LNCaP clone FGC (cell line): ENCODE data around the gene FBXL3.

Source experiments
- DNase-seq: peaks from one replicate; pipeline ENCODE4 v3.0.0-alpha.2; 2011; ENCODE audit warnings: low read depth
- H3K4me3 ChIP-seq: 2 replicates; pipeline ENCODE4 v1.5.1; 2011; ENCODE audit warnings: mild to moderate bottlenecking, low read depth, low read length, control low read depth
- TF ChIP-seq, protein P1 (sequence below): IDR thresholded peaks from 2 replicates; pipeline ENCODE4 v1.5.1; 2012; ENCODE audit warnings: mild to moderate bottlenecking; ENCODE audit not compliant: control insufficient read depth, insufficient read depth; ENCODE audit errors: extremely low read depth

FBXL3 gene

GRCh38 chr13:77056382-77056781, 29.4 kb upstream of the FBXL3 start:
- TF ChIP-seq, protein P1, sequence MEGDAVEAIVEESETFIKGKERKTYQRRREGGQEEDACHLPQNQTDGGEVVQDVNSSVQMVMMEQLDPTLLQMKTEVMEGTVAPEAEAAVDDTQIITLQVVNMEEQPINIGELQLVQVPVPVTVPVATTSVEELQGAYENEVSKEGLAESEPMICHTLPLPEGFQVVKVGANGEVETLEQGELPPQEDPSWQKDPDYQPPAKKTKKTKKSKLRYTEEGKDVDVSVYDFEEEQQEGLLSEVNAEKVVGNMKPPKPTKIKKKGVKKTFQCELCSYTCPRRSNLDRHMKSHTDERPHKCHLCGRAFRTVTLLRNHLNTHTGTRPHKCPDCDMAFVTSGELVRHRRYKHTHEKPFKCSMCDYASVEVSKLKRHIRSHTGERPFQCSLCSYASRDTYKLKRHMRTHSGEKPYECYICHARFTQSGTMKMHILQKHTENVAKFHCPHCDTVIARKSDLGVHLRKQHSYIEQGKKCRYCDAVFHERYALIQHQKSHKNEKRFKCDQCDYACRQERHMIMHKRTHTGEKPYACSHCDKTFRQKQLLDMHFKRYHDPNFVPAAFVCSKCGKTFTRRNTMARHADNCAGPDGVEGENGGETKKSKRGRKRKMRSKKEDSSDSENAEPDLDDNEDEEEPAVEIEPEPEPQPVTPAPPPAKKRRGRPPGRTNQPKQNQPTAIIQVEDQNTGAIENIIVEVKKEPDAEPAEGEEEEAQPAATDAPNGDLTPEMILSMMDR, result no peak
- no peak for DNase-seq
- no peak overlapping the region for H3K4me3 ChIP-seq

- H3K4me3 ChIP-seq, result no peak overlapping the region
- TF ChIP-seq, protein P1, result no peak
- peak; percentile 86 for DNase-seq
These were observed 28.2 kb upstream of the FBXL3 start for GRCh38 chr13:77055158-77055557.

DNA sequence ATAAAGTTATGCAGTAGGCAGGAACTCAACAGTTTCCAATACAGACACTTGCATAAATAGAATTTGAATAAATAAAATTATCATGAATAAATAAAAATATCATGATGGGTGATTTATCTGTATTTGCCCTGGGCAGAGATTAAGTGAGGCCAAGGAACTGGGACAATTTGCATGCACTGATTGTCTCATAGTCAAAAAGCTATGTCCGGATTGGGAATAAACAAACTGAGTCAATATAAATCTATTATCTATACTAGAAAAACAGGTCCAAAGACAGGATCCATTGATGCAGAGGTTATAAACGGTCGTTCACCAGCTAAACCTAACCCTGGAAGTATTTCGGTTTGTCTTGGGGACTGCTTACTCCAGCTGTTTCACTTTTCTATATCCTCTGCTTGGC, 26.2 kb upstream of the FBXL3 start:
- no peak overlapping the region for H3K4me3 ChIP-seq

GRCh38 chr13:77048681-77049080, 21.7 kb upstream of the FBXL3 start:
- TF ChIP-seq, protein P1, result no peak
- no peak for DNase-seq
- no peak overlapping the region for H3K4me3 ChIP-seq

More for the DNA sequence above, 26.2 kb upstream of the FBXL3 start:
- TF ChIP-seq, protein P1, result no peak
- DNase-seq, result peak; percentile 71

DNA sequence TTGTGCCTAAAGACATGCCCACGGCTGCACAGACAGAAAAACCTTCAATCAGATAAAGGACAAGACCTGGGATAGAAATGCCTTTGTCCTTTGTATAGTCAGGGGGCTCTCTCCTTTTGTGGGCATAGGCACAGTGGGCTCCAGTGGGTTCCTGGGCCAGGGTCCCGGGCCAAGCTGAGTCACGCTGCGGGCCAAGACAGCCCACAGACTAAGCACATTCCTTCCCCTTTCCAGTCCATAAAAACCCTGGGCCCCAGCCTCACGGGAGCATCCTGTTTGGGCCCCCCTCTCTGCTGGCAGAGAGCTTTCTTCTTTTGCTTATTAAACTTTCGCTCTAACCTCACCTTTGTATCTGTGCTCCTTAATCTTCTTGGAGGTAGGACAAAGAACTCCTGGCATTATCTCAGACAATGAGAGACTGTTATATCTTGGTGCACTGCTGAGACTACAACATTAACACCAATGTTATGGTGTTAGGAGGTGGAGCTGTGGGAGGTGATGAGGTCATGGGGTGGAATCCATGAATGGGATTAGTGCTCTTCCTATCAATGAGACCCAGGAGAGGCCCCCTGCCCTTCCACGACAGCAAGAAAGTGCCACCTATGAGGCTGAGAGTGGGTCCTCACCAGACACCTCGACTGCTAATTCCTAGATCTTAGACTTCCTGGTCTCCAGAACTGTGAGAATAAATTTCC, 20.8 kb upstream of the FBXL3 start:
- H3K4me3 ChIP-seq, result no peak overlapping the region
- DNase-seq, result no peak
- TF ChIP-seq, protein P1, result no peak

GRCh38 chr13:77042566-77043177, 15.7 kb upstream of the FBXL3 start:
- DNase-seq, result peak; percentile 80
- TF ChIP-seq, protein P1, result no peak
- no peak overlapping the region for H3K4me3 ChIP-seq
